Measurements from ENCODE around the gene GRB10.

DNA sequence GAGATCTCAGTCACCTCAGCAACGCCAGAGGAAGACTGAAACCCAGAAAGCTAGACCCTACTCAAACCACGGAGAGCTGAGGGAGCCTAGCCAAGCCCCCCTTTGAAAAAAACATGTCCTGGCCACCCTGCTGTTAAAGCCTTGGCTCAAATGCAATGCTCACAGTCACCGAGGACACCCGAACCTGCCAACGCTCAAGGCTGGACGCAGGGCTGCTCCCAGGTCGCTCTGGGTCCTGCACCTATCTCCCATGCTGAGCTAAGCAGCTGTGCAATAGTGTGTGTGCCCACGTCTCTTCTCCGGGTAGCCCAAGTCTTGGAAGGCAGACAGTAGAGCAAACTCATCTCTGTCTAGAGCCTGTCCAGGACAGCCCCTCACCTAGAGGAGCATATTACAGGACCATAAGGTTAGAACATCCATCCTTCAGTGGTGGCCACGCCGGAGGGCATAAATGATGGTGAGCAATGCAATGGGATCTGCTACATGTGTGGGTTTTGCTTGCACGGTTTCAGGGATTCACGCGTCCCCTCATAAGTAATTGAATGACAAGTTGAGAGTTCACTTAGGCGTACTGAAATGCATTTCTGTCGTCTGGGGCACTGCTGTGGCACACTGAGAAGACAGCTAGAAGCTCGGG lies 123.2 kb downstream of the GRB10 start:
- TF ChIP-seq, protein P1, sequence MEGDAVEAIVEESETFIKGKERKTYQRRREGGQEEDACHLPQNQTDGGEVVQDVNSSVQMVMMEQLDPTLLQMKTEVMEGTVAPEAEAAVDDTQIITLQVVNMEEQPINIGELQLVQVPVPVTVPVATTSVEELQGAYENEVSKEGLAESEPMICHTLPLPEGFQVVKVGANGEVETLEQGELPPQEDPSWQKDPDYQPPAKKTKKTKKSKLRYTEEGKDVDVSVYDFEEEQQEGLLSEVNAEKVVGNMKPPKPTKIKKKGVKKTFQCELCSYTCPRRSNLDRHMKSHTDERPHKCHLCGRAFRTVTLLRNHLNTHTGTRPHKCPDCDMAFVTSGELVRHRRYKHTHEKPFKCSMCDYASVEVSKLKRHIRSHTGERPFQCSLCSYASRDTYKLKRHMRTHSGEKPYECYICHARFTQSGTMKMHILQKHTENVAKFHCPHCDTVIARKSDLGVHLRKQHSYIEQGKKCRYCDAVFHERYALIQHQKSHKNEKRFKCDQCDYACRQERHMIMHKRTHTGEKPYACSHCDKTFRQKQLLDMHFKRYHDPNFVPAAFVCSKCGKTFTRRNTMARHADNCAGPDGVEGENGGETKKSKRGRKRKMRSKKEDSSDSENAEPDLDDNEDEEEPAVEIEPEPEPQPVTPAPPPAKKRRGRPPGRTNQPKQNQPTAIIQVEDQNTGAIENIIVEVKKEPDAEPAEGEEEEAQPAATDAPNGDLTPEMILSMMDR (IDR thresholded peaks at IDR 0.05), result no peak
- no peak for TF ChIP-seq POLR2A (IDR thresholded peaks at IDR 0.05)

Data from uterus (tissue), 2 donors.